ENCODE results near the gene STK31.

GRCh38 chr7:23710000-23710399 lies at the start of gene STK31:
- no peak for TF ChIP-seq CTCF (IDR thresholded peaks at IDR 0.05 in 2 of 3, conservative IDR thresholded peaks at IDR 0.05 in 1 of 3; ENCODE audit: control insufficient read depth in 2 of 3, extremely low read depth in 1 of 3, insufficient read depth in 1 of 3, low read depth in 3 of 3, low read length in 3 of 3)
- TF ChIP-seq, protein P1, sequence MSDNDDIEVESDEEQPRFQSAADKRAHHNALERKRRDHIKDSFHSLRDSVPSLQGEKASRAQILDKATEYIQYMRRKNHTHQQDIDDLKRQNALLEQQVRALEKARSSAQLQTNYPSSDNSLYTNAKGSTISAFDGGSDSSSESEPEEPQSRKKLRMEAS (IDR thresholded peaks at IDR 0.05; ENCODE audit: low read depth, low read length), result no peak
- no peak for TF ChIP-seq CHD2 (IDR thresholded peaks at IDR 0.05; ENCODE audit: borderline replicate concordance, low read depth, low read length)
- TF ChIP-seq PRDM15 (CRISPR knock-in tag; IDR thresholded peaks at IDR 0.05), result no peak
- TF ChIP-seq, protein P2, sequence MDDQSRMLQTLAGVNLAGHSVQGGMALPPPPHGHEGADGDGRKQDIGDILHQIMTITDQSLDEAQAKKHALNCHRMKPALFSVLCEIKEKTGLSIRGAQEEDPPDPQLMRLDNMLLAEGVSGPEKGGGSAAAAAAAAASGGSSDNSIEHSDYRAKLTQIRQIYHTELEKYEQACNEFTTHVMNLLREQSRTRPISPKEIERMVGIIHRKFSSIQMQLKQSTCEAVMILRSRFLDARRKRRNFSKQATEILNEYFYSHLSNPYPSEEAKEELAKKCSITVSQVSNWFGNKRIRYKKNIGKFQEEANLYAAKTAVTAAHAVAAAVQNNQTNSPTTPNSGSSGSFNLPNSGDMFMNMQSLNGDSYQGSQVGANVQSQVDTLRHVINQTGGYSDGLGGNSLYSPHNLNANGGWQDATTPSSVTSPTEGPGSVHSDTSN (IDR thresholded peaks at IDR 0.05; ENCODE audit: insufficient replicate concordance, low read depth, low read length), result no peak
- TF ChIP-seq CEBPB (IDR thresholded peaks at IDR 0.05; ENCODE audit: borderline replicate concordance in 1 of 2, low read depth in 2 of 2, low read length in 2 of 2), result no peak
- TF ChIP-seq, protein P3, sequence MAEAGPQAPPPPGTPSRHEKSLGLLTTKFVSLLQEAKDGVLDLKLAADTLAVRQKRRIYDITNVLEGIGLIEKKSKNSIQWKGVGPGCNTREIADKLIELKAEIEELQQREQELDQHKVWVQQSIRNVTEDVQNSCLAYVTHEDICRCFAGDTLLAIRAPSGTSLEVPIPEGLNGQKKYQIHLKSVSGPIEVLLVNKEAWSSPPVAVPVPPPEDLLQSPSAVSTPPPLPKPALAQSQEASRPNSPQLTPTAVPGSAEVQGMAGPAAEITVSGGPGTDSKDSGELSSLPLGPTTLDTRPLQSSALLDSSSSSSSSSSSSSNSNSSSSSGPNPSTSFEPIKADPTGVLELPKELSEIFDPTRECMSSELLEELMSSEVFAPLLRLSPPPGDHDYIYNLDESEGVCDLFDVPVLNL (IDR thresholded peaks at IDR 0.05; ENCODE audit: low read depth, low read length), result no peak
- TF ChIP-seq NFXL1 (IDR thresholded peaks at IDR 0.05; ENCODE audit: borderline replicate concordance), result no peak

Data from GM12878 (cell line).